ENCODE data around the gene MCF2L2. TPM values are rescaled to one million over a fixed set of nuclear protein-coding genes. Genes with fewer than 3 reads are reported as not detected.
"Not testable (repeated sequence)": the region's sequence is repeated elsewhere in the genome, so short reads cannot be mapped to it uniquely, and the experiment has no call there.

The MCF2L2 gene
- total and polyA plus RNA-seq, 2 donors (not counting 1 experiment from before 2014, with no cell fraction given), result 0.03 to 1.6 TPM

DNA sequence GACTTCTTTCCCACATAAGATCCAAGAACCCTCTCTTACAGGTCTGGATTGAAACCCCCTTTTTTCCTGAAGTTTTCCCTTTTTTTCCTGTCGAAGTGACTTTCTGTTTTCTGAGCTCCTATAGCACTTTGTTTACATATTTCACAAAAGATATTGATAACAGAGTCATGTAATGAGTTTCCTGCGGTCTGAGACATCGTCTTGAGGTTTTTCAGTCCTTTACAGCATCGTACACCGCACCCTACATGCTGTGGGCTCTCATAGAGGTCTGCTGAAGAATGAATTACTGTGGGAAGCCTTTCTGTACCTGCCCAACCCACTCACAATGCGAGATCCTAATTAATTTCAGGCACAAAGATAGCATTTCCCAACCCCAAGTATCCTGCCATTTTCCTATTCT lies 53.1 kb downstream of the MCF2L2 start:
- Mint-ChIP-seq H3K9me3 (ENCODE audit: insufficient read depth) (no peaks in the 10 kb centered on the region), H3K4me1 (peaks cover 9% of the 10 kb centered on the region), H3K27ac (no peak overlapping the region), H3K27me3 (peaks cover 38% of the 10 kb centered on the region), H3K4me3 (no peak overlapping the region)
- TF ChIP-seq EZH2 (IDR thresholded peaks at IDR 0.05; ENCODE audit: borderline replicate concordance, insufficient read depth, low read depth, low read length, poor library complexity, severe bottlenecking), result no peak
- TF ChIP-seq CTCF (IDR thresholded peaks at IDR 0.05), result no peak
- Histone ChIP-seq H3K4me3 (ENCODE audit: control extremely low read depth in 1 of 5, extremely low read depth in 1 of 5, insufficient read depth in 1 of 5, low read depth in 2 of 5, low read length in 4 of 5) (no peak overlapping the region), H3K9me3 (ENCODE audit: control extremely low read depth in 1 of 3, control insufficient read depth in 2 of 3, insufficient read depth in 1 of 3, low read length in 2 of 3) (no peaks in the 10 kb centered on the region), H3K79me2 (ENCODE audit: control insufficient read depth, insufficient read depth, low read length) (no peaks in the 10 kb centered on the region), H3K27me3 (replicated peaks in 1 of 4; ENCODE audit: control extremely low read depth in 1 of 4, control insufficient read depth in 3 of 4, insufficient read depth in 4 of 4, low read length in 3 of 4) (peaks cover 0 to 34% (median 12%) of the 10 kb centered on the region in 4 experiments), H3K4me1 (ENCODE audit: control insufficient read depth in 2 of 2, insufficient read depth in 2 of 2, low read length in 2 of 2) (peaks cover 3 to 4% of the 10 kb centered on the region in 2 donors), H3K36me3 (replicated peaks in 1 of 2; ENCODE audit: control extremely low read depth in 1 of 2, control insufficient read depth in 1 of 2, extremely low read depth in 1 of 2, insufficient read depth in 2 of 2, low read length in 1 of 2) (no peaks in the 10 kb centered on the region), H4K20me1 (ENCODE audit: control insufficient read depth, insufficient read depth, low read length, poor library complexity, severe bottlenecking) (no peaks in the 10 kb centered on the region), H2AFZ (ENCODE audit: insufficient read depth, low read depth, low read length, poor library complexity, severe bottlenecking) (no peak overlapping the region), H3K4me2 (replicated peaks; ENCODE audit: low read depth, low read length, poor library complexity, severe bottlenecking) (no peak overlapping the region), H3K27ac (ENCODE audit: low read length in 2 of 2) (no peak overlapping the region), H3K9ac (ENCODE audit: low read length) (no peak overlapping the region)
- WGBS (ENCODE audit: insufficient coverage), result 76% methylated on average over 2 of the region's 6 CpGs
- intact Hi-C loops (cut with micrococcal nuclease), result no loop called here
- no peak for DNase-seq
- ChIA-PET CTCF (interaction anchor here (1.2 to 1.7 kb wide), 2 partner anchors 8 to 10 kb away, joined by 3 to 6 read pairs; no protein-coding TSS in a partner anchor), POLR2A (no interaction called here)
- no peak for ATAC-seq (ENCODE audit: low read depth)

DNA sequence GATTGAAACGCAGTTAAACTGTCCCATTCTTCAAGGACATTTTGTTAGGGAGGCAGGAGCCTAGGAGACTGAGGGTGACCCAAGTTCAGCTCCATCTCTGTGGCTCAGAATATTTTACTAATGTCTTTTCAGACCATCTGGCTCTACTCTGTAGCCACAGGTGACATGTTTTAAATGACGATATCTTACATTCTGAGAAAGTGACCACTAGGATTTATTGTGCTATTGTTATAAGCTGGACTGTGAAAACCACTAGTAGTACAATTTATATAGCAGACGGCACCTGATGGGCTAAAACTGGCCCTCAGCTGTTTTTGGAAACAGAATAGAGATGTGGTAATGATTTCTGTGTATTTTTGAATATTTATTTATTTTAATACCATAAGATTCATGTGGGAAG lies 55.5 kb downstream of the MCF2L2 start:
- Histone ChIP-seq H3K79me2 (ENCODE audit: control insufficient read depth, insufficient read depth, low read length) (no peaks in the 10 kb centered on the region), H3K9ac (ENCODE audit: low read length) (no peak overlapping the region), H3K36me3 (replicated peaks in 1 of 2; ENCODE audit: control extremely low read depth in 1 of 2, control insufficient read depth in 1 of 2, extremely low read depth in 1 of 2, insufficient read depth in 2 of 2, low read length in 1 of 2) (no peaks in the 10 kb centered on the region), H4K20me1 (ENCODE audit: control insufficient read depth, insufficient read depth, low read length, poor library complexity, severe bottlenecking) (no peaks in the 10 kb centered on the region), H3K4me3 (ENCODE audit: control extremely low read depth in 1 of 5, extremely low read depth in 1 of 5, insufficient read depth in 1 of 5, low read depth in 2 of 5, low read length in 4 of 5) (no peak overlapping the region), H3K27ac (ENCODE audit: low read length in 2 of 2) (no peak overlapping the region), H3K4me2 (replicated peaks; ENCODE audit: low read depth, low read length, poor library complexity, severe bottlenecking) (no peak overlapping the region), H3K9me3 (ENCODE audit: control extremely low read depth in 1 of 3, control insufficient read depth in 2 of 3, insufficient read depth in 1 of 3, low read length in 2 of 3) (no peaks in the 10 kb centered on the region), H3K27me3 (replicated peaks in 1 of 4; ENCODE audit: control extremely low read depth in 1 of 4, control insufficient read depth in 3 of 4, insufficient read depth in 4 of 4, low read length in 3 of 4) (peaks cover 0 to 20% (median 10%) of the 10 kb centered on the region in 4 experiments), H2AFZ (ENCODE audit: insufficient read depth, low read depth, low read length, poor library complexity, severe bottlenecking) (no peak overlapping the region), H3K4me1 (ENCODE audit: control insufficient read depth in 2 of 2, insufficient read depth in 2 of 2, low read length in 2 of 2) (no peaks in the 10 kb centered on the region)
- intact Hi-C loops (cut with micrococcal nuclease), result no loop called here
- H3K27me3 Mint-ChIP-seq, result peaks cover 29% of the 10 kb centered on the region
- 86% methylated on average over 2 of the region's 3 CpGs for WGBS (ENCODE audit: insufficient coverage)
- H3K4me1 Mint-ChIP-seq, result peaks cover 5% of the 10 kb centered on the region
- ChIA-PET CTCF (interaction anchor here (1.0 to 1.2 kb wide), 3 partner anchors 10 to 250 kb away, joined by 3 to 4 read pairs (median 3); no protein-coding TSS in a partner anchor), POLR2A (no interaction called here)
- H3K4me3 Mint-ChIP-seq, result no peak overlapping the region
- H3K27ac Mint-ChIP-seq, result no peak overlapping the region
- ATAC-seq (ENCODE audit: low read depth), result no peak
- DNase-seq, result no peak
- no peak for TF ChIP-seq EZH2 (IDR thresholded peaks at IDR 0.05; ENCODE audit: borderline replicate concordance, insufficient read depth, low read depth, low read length, poor library complexity, severe bottlenecking)
- H3K9me3 Mint-ChIP-seq (ENCODE audit: insufficient read depth), result no peaks in the 10 kb centered on the region

GRCh38 chr3:183371600-183371968 lies 56.8 kb downstream of the MCF2L2 start:
- H3K9me3 Mint-ChIP-seq (ENCODE audit: insufficient read depth); H3K4me1 Mint-ChIP-seq; intact Hi-C loops (cut with micrococcal nuclease); H3K9ac ChIP-seq (ENCODE audit: low read length); H3K27ac Mint-ChIP-seq; ATAC-seq (ENCODE audit: low read depth); H3K4me1 ChIP-seq (ENCODE audit: control insufficient read depth in 2 of 2, insufficient read depth in 2 of 2, low read length in 2 of 2); H3K4me2 ChIP-seq (replicated peaks; ENCODE audit: low read depth, low read length, poor library complexity, severe bottlenecking); H3K9me3 ChIP-seq (ENCODE audit: control extremely low read depth in 1 of 3, control insufficient read depth in 2 of 3, insufficient read depth in 1 of 3, low read length in 2 of 3); H4K20me1 ChIP-seq (ENCODE audit: control insufficient read depth, insufficient read depth, low read length, poor library complexity, severe bottlenecking); H3K4me3 Mint-ChIP-seq; H3K36me3 ChIP-seq (replicated peaks in 1 of 2; ENCODE audit: control extremely low read depth in 1 of 2, control insufficient read depth in 1 of 2, extremely low read depth in 1 of 2, insufficient read depth in 2 of 2, low read length in 1 of 2); H3K79me2 ChIP-seq (ENCODE audit: control insufficient read depth, insufficient read depth, low read length); H2AFZ ChIP-seq (ENCODE audit: insufficient read depth, low read depth, low read length, poor library complexity, severe bottlenecking); H3K4me3 ChIP-seq (ENCODE audit: control extremely low read depth in 1 of 5, extremely low read depth in 1 of 5, insufficient read depth in 1 of 5, low read depth in 2 of 5, low read length in 4 of 5); H3K27ac ChIP-seq (ENCODE audit: low read length in 2 of 2); POLR2A ChIA-PET; DNase-seq: not testable (repeated sequence)
- CTCF ChIA-PET, result interaction anchor here (1.0 kb wide), 1 partner anchor 13 kb away, joined by 3 read pairs; no protein-coding TSS in a partner anchor
- peaks cover 20% of the 10 kb centered on the region for H3K27me3 Mint-ChIP-seq
- WGBS (ENCODE audit: insufficient coverage), result 70% methylated on average over 2 of the region's 5 CpGs
- peaks cover 0 to 15% (median 10%) of the 10 kb centered on the region in 4 experiments for H3K27me3 ChIP-seq (replicated peaks in 1 of 4; ENCODE audit: control extremely low read depth in 1 of 4, control insufficient read depth in 3 of 4, insufficient read depth in 4 of 4, low read length in 3 of 4)

All from B cell (primary cell).